ENCODE data around the gene LRRTM3.

DNA sequence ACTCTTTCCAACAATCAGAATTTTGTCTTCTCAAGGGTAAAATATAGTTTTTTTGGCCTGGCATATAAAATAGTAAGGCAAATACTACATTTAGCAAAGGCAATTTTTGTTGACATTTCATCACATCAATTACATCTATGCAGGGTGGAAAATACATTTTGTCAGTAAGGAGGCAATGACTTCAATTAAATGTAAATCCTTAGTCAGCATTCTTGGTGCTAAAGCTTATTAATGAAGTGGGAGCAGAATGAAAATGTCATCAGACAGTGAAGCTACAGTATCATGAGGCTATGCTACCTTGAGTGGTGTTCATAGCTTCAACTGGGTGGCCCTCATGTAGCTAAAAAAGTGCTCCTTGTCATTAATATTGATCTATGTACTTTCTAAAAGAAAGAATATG, 8.9 kb downstream of the LRRTM3 start:
- TF ChIP-seq POLR2A (IDR thresholded peaks at IDR 0.05), result no peak
- TF ChIP-seq, protein P1, sequence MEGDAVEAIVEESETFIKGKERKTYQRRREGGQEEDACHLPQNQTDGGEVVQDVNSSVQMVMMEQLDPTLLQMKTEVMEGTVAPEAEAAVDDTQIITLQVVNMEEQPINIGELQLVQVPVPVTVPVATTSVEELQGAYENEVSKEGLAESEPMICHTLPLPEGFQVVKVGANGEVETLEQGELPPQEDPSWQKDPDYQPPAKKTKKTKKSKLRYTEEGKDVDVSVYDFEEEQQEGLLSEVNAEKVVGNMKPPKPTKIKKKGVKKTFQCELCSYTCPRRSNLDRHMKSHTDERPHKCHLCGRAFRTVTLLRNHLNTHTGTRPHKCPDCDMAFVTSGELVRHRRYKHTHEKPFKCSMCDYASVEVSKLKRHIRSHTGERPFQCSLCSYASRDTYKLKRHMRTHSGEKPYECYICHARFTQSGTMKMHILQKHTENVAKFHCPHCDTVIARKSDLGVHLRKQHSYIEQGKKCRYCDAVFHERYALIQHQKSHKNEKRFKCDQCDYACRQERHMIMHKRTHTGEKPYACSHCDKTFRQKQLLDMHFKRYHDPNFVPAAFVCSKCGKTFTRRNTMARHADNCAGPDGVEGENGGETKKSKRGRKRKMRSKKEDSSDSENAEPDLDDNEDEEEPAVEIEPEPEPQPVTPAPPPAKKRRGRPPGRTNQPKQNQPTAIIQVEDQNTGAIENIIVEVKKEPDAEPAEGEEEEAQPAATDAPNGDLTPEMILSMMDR (IDR thresholded peaks at IDR 0.05), result no peak

Measured in sigmoid colon (tissue), 3 donors.